Measurements from ENCODE around the gene TBX4.

Gene TBX4

DNA sequence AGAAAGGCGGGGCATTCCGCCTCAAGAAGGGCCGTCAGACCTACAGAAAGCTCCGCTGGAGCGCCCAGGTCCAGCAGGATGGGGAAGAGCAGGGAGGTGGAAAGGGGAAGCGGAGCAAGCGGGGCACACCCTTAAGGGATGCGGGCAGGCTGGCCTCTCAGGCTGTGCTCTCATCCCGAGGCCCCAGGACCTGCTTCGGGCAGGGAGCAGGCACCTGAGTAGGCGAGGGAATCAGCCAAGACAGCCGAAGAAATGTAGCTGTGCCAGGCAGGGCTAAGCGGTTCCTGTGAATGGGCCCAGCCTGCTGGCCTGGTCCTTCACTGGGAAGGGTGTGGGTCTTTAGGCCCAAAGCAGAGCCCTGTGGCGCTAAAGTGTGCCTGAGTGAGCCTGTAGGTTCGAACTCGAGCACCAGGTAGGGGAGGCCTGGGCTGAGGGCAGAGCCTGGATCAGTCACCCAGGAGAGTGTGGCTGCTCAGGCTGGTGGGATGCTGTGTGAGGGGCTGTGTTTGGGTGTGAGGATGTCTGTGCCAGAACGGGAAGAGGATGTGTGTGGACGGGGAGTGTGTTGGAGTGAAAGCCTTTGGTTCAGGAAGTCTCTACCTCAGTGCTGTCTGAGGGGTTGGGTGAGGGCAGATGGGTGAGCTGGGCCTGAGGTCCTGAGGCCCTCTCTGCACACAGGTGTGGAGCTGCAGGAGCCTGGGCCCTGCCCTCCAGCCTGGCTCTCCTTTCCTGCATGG lies 3.3 kb downstream of the TBX4 start:
- DNase-seq, result no peak

DNA sequence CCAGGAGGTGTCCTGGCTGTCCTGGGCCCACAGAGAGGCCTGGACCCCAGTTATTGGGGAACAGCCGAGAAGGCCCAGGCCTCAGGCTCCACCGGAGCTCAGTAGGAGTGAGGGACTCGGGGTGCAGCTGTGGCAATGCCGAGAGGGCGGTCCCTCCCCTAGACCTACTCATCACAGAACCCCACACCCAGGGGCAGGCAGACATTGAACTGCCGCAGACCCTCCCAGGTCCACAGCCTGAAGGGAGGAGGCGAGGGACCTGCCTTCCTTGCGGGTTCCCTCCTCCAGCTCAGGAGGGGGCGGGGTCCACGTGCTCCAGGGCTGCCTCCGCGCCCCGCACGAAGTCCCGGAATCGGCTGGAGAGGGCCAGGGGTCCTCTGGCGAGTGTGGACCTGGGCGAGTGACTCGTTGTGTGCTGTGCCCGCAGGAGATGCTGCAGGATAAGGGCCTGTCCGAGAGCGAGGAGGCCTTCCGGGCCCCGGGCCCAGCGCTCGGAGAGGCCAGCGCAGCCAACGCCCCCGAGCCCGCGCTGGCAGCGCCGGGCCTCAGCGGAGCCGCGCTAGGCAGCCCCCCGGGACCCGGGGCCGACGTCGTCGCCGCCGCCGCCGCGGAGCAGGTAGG lies 3.9 kb downstream of the TBX4 start:
- DNase-seq, result no peak

DNA sequence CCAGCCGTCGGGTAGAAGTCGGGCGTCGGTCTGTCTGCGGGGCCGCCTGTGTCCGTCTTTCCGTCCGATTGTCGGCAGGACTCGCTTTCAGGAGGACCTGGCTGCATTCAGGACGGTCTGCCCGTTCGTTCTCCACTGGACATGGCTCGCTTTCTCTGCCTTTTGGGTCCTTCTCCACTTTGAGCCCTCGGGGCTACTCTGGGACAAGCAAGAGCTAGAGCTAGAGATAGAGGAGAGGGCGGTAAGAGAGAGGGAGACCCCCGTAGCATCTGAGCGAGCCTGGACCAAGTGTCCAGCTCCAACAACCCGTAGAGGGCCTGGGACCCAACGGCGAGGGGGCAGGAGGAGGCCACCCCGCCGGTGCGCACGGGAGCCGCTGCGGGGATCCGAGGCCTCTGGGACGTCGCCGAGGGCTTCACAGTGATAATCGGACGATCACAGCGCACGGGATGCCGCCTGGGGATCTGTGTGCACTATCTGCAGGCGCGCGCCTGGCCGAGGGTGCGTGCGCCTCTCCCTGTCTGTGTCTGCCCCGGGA lies 4.5 kb downstream of the TBX4 start:
- DNase-seq, result no peak

DNA sequence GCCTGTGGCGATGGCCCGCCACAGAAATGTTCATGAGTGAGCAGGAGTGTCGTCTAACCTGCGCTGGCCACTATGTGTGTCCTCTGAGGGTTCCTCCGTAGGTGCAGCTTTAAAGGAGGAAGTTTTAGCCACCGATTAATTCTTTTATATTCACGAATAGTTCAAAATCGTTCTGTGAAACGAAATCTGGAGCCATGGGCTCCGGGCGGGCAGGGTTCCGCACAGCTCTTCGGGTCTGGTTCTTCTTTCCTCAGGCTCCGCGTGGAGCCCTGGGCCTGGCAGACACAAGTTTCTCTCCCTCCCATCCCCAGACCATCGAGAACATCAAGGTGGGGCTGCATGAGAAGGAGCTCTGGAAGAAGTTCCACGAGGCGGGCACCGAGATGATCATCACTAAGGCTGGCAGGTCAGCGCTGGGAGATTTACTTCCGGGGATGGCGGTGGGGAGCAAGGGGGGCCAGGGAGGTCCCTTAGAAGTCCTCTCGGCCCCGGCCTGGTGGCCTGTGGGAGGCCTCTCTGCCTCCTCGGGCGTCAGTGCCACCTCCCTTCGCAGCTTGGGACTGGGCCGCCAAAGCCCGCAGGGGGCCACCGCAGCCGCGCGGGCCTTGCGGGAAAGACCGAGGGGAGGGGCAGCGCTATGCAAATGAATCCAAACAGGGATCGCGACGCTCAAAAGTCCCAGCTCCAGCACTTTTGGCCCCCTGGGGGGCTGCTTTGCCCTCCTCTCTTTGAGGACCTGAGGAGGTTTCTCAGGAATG lies 5.2 kb downstream of the TBX4 start:
- no peak for DNase-seq

DNA sequence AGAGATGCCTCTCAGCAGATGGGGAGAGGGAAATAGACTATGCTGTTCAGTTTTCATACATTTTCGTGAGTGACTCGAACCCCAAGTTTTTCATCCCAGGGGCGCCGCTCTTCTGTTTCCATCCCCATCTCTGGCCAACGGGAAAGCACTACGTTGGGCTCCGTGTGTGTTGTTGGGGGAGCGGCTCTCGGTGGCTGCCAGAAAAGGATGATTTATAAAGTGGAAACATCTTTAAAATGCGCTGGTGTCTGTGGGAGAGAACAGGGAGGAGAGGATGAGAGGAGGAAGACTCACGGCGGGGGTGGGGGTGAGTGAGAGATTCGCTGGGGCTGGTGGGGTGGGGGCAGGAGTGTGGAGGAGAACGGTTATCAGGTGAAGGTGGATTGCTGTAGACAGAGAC lies 5.8 kb downstream of the TBX4 start:
- no peak for DNase-seq

DNA sequence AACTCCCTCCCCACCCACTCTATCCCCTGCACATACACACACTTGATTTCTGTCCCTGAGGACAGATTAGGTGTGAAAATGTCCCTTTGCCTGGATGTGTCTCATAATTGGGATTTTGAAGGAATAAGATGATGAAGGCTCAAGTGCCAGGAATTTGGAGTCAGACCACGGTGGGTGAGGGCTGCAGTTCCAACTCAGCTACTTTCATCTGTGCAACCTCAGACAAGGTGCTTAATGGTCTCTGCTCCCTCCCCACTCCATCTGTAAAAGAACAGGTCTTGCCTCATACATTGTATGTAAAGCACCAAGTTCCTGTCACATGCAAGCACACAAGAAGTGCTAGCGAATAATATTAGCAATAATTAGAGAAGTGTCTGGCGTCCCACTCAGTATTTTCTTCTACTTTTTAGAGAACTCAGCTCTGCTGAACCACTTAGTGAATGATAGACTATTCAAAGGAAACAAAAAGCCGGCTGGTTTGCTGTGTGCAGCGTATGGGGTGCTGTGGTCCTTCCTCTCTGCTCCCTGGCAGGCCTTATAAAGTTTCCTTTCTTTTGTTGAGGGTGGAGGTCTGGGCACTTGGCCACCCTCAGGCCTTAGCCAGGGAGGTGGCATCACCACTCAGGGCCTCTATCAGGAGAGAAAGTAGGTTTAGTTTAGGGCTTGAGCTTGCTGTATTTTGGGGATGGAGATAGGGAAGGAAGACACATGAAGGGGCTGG lies 6.4 kb downstream of the TBX4 start:
- DNase-seq, result no peak

DNA sequence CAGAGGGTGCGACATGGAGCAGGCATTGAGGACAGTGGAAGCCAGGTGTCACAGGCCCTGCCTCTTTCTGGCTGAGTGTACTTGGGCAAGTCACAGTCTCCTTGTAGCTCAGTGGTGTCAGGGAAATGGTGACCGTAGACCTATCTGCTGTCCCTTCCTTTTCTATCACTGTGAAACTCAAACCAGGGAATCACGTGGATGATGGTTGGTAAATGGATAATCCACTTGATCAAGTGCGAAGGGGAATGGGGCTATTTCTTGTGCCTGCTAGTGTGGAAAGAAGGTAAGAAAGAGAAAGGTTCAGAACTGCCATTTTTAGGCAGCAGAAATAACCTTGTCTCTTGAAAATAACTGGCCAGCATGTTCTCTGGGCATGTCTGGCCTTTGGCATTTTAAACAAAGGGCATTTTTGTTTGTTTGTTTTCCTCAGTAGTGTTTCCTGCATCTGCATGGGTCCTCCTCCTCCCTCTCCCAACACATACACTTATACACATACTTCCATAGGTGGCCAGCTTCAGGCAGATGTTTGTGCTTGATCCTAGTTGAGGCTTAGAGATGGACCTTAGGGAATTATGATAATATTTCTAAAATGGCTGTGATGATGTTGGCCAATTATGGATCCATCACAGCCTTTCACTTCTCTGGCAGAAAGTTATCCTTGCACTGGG lies 7.1 kb downstream of the TBX4 start:
- DNase-seq, result no peak

DNA sequence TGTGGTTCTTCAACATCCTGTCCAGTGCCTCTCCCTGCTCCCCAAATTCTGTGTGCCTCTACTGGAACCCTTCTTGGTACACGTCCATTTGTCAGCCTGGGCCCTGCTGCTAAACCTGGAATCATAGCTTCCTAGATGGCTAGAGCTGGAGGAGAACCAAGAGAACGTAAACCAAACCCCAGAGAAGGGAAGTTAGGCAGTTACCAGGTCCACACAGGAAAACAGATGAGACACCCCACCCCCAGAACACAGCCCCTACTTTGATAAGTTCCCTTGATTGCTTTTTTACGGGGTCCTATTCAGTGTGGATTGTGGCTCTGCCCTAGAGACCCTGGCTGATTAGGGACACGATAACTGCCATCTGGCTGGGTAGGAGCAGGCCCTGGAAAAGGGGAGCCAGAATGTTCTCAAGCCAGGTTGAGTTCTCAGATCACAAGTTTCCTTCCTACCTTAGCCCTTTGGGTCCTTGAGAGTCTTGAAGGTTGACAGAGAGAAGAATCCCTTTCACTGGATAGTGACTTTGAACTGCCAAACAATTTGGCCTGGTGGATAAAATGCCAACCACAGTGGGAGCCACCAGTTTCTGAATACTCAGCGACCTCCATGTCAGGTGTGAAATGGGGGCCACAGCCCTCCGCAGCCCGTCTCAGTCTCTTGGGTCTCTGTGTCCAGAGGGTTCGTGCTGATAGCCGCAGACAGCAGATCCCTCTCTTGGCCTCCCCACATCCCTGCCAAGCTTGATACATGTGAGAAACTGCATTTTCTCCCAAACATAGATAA lies 7.9 kb downstream of the TBX4 start:
- DNase-seq, result no peak

DNA sequence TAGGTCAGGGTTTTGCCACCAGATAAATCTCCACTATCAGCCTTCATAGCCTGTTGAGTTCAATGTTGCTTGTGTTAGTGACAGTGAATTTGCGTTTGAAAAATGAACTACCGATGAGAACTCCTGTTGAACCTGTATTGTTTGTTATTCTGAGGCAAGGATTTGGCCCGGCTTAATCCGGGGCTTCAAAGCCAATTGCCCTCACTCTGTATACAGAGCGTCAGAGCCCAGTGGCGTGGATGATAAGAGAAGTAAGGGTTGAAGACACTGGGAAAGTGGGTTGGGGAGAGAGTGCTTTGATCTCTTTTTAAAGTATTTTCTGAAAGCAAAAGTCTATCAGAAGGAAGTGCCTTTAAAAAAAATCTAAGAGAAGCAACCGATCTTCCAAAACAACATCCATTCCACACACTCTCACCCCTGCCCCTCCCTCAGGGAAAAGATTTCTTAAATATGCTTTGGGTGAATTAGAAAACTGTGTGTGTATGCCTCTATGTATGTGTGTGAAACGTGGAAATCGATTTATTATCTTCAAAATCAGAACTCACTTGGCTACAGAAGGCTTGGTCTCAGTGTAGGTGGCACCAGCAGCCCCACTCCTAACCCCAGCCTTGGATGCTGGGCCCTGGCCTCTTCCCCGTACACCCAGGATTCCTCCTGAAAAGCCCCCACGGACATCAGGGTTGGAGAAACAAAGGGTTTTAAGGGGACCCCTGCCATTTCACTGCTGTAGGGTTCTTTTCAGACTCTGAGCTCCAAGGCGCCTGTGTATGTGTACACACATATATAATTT lies 8.8 kb downstream of the TBX4 start:
- no peak for DNase-seq

DNA sequence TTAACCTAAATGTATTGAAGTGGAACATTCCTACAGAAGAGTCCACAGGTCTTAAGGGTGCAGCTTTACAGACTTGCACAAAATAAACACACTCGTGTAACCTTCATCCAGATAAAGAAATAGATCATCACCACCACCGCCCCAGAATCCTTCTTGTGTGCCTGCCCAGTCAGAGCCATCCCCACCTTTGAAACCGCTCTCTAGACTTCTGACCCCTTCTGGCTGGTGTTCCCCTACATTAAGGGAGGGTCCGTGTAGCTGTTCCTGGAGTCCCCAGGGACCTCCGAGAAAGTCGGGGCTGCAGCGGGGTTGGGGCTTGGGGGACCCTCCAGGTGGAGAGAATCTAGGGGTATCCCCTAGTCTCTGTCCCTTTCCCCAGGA lies 9.4 kb downstream of the TBX4 start:
- no peak for DNase-seq

DNA sequence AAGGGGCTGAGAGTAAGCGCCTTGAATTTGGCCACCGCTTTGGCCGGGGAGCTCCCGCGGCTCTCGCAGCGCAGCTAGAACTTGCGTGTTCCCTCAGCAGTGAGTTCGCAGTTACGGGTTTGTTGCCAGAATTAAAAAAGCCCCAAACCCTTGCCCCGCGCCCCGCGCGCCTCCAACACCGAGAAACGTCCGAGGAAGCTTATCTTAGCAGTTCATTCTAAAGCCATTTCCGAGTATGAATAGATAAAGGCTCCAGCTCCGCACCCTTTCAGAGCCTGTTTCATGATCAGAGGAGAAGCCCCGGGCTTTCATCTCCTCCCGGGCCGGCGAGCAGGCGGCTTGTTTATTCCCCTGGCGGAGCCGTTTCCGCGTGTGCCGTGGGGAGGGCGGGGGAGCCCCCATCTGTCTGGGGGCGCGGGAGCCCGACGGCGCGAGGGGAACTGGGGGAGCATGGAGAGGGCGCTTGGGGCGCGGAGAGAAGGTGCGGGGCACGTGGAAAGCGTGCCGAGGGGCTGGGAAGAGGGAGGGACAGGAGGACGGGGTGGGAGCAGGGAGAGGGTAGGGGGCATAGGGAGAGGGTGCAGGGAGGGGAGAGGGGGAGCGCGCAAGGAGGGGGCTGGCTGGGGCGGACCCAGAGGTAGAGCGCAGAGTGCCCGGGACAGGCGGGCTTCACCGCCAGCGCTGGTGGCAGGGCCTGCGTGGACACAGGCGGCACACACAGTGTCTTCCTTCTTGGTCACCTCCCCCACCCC lies 9.9 kb downstream of the TBX4 start:
- no peak for DNase-seq

DNA sequence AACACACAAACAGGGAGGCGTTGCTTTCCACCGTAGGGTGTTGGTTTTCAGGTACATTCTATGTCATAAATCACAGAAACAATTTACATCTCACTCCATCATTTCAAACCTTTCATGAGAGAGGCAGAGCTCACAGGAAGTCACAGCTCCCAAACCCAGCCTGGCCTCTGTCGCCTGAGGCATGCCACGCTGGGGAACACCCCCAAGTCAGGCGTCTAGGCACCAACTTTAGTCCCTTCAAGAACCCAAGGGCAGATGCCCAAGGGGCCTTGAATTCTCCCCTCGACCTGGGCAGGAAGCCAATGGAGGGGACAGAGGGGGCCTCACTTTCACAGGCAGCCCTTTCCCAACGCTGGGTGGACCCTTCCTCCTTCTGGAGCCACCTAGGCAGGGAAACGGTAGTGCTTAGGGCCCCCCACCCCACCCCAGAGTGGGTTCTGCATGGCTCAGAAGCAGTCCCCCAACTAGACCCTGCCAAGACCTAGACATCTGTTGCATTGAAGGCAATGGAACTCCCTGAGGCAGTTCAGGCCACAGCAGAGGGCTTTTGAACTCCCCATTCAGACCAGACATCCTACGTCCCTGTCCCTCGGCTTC lies 10.6 kb downstream of the TBX4 start:
- no peak for DNase-seq

DNA sequence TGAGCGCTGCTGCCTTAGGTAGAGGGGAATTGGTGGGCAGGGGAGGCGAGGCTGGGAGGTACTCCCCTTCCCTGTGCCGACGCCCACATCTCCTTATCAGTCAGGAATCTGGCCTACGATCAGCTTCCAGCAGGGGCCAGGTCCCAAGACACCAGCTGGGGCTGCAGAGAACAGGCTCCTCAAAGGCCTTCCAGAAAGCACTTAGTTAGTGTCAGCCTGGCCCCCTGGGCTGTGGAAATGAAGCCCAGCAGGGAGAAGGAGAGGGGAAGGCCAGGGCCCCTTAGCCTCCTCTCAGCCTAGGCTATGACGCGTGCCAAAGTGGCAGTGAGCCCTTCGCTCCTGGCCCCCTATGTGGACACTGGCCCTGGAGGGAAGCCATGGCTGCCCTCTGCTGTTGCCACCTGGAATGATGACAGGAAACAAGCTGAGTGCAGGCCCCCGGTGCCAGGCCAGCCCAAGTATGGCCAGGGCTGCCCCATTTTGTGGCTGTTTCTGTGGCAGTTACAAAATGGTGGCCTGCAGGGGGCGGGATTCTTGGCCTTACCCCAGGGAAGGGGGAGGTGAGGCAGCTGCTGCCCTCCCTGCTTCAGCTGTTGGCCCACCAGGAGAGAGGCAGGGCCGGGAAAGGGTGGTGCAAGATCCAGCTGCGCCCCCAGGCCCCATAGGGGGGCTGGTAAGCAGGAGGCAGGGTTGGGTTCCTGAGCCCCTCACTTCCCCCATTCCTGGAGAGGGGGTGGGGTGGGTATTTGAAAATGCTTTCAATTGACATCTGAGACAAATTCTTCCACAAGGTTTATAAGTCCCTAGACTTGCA lies 11.3 kb downstream of the TBX4 start:
- no peak for DNase-seq

DNA sequence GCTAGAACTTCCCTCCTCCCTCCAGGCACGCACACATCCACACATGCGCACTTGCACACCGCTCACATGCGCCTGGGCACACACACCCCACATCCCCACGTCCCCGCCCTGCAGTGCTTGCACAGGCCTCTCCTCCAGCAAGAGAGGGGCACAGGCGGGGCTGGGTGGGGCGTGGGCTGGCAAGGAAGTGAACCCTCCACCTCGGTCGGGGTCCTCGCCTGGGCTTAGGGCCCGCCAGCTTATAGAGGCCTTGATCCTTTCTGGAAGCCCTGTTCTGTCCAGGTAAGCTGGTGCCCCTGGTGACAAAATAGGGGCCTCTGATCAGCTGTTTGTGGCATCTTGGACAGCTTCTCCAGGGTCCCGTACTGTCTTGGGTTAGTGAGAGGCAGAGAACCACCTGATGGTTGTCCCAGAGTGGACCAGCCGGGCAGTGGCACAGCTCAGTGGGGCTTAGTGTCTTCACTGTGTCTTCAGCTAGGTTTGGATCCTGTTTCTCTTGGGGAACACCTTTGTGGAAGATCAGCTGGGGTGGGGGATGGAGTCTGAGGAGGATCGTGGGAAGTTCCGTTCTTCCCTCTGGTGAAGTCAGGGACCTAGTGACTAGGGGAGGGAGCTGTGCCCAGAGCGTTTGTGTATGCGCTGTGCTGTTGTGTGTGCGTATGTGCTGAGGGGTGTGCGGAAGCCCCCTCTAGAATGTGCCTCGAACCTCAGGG lies 12.1 kb downstream of the TBX4 start:
- no peak for DNase-seq

DNA sequence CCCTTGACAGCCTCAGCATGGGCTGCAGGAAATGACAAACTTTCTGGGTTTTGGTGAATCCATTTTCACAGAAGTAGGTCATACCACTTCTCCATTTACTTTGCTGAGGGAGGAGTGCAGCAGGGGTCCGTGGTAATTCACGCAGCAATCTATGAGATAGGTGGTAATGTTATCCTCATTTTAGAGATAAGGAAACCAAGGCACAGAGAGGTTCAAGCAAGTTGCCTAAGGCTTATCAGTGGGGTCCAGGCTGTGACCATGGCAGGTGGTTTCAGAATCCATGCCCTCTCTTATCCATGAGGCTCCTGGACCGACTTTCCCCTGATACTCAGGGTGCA lies 12.6 kb downstream of the TBX4 start:
- DNase-seq, result no peak

DNA sequence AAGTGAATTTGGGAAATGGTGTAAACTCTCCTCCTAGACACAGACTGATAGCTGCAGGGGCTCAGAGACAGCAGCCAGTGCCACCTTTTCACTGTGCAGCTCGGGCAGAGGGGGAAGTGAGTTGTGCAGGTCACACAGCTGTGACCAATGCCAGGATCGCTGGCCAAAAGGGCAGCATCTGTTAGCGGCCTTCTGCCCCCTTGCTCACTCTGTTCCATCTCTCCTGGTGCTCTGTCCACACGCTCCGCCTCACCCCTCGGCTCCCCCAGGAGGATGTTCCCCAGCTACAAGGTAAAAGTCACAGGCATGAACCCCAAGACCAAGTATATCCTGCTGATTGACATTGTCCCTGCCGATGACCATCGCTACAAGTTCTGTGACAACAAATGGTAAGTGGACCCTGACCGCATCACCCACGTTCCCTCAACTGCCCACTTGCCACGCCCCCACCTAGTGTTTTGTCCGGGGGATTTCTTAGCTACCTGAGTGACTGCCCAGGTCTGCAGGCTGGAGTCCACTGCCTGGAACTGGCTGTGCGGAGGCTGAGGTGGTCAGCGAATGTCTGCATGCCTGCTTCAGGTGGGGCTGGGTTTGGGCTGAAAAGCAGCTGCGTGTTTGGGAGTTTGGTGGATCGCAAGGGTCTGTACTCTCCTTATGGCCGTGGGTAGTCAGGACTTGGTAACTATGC lies 13.5 kb downstream of the TBX4 start:
- DNase-seq, result no peak

DNA sequence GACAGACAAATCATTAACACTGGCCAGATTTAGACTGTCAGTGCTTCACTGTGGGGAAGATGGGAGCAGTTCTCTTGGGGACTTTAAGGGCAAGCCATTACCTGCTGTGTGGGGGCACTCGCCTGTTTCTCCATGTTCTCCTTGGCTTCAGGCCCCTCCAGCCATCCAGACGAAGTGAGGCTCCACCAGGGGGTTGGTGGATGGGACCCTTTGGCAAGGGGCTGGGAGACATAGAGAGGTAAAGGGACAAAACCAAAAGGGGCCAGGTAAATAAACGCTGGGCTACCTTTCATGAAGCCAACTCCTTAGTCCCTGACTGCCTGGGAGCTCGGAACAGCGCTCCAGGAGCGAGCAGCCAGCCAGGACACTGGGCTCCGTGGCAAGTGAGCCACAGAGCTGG lies 14.0 kb downstream of the TBX4 start:
- DNase-seq, result no peak

Measured in NCI-H1092 (cell line).